GM12878 (cell line): Measurements from ENCODE around the gene CSNK1G2. TPM values are rescaled to one million over a fixed set of nuclear protein-coding genes. Genes with fewer than 3 reads are reported as not detected.

Source experiments
- ATAC-seq: fragments of 200-7000 bp; cut with Tn5 transposase; 3 replicates; pipeline ENCODE4 v1.9.1; 2020; ENCODE audit warnings: mild to moderate bottlenecking, moderate library complexity
- BruUV-seq: library from RNA; stranded (reverse); fragments of 400-500 nt; replicated peaks from 2 replicates; lab custom pipeline; 2021; lab: Mats Ljungman, UMichigan
- CTCF ChIA-PET: fragments of 300-600 bp; sonication (Branson Sonifier 250); formaldehyde crosslinking; extraction: SDS; loops from one replicate; lab custom pipeline; 2021; ENCODE audit warnings: inconsistent platforms; lab: Yijun Ruan, JAX
- POLR2A ChIA-PET: fragments of 350-600 bp; formaldehyde crosslinking; extraction: SDS; loops from one replicate; lab custom pipeline; 2021; ENCODE audit warnings: inconsistent platforms; lab: Charles Lee
- RAD21 ChIA-PET: fragments of 300-600 bp; sonication (Branson Sonifier 250); formaldehyde crosslinking; loops from one replicate; lab custom pipeline; 2023; ENCODE audit warnings: antibody characterized with exemption; ENCODE audit not compliant: unreplicated experiment; lab: Charles Lee
- SMC1A ChIA-PET: fragments of 300-600 bp; sonication (Branson Sonifier 250); formaldehyde crosslinking; loops from one replicate; lab custom pipeline; 2023; ENCODE audit not compliant: unreplicated experiment, uncharacterized antibody; lab: Charles Lee
- DNase-seq: peaks from one replicate; pipeline ENCODE4 v3.0.0-alpha.2; 2011; ENCODE audit warnings: low read depth, low spot score
- FAIRE-seq: peaks from 3 replicates; lab custom pipeline; 2011; peaks lifted over from hg19 to GRCh38; lab: Jason Lieb, UNC
- H2AFZ ChIP-seq: 2 replicates; pipeline ENCODE4 v1.6.0; 2011; ENCODE audit warnings: low read depth, low read length, control low read depth; ENCODE audit not compliant: control insufficient read depth
- H3K27ac ChIP-seq: 2 replicates; pipeline ENCODE4 v1.5.1; 2011; ENCODE audit warnings: control low read depth; ENCODE audit not compliant: control insufficient read depth, insufficient read depth
- H3K27me3 ChIP-seq, 2 experiments: replicated peaks in 1 of 2; 2 replicates each; pipeline versions ENCODE4 v1.6.0 to v1.6.1; 2011; ENCODE audit warnings: low read length in 1 of 2; ENCODE audit not compliant: control insufficient read depth in 2 of 2, insufficient read depth in 2 of 2
- H3K36me3 ChIP-seq, 2 experiments: 2 replicates each; pipeline ENCODE4 v1.5.1; 2011; ENCODE audit warnings: low read length in 1 of 2; ENCODE audit not compliant: control insufficient read depth in 2 of 2, insufficient read depth in 2 of 2
- H3K4me1 ChIP-seq: 2 replicates; pipeline ENCODE4 v1.6.1; 2011; ENCODE audit warnings: mild to moderate bottlenecking, low read length, moderate library complexity, mixed read lengths; ENCODE audit not compliant: control insufficient read depth, insufficient read depth
- H3K4me2 ChIP-seq: 2 replicates; pipeline ENCODE4 v1.6.0; 2011; ENCODE audit warnings: control low read depth; ENCODE audit not compliant: control insufficient read depth, insufficient read depth
- H3K4me3 ChIP-seq: fragments of 200-600 bp; sonication (generic); 2 replicates; pipeline ENCODE4 v1.5.1; 2016
- H3K79me2 ChIP-seq: 2 replicates; pipeline ENCODE4 v1.6.0; 2011; ENCODE audit warnings: low read length; ENCODE audit not compliant: control insufficient read depth, insufficient read depth
- H3K9ac ChIP-seq: 2 replicates; pipeline ENCODE4 v1.8.0; 2011; ENCODE audit warnings: low read length, control low read depth, mixed read lengths; ENCODE audit not compliant: control insufficient read depth, insufficient read depth
- H3K9me3 ChIP-seq: replicated peaks from 3 replicates; pipeline ENCODE4 v1.5.1; 2011; ENCODE audit warnings: mild to moderate bottlenecking, low read length; ENCODE audit not compliant: control insufficient read depth, insufficient read depth
- H4K20me1 ChIP-seq: 2 replicates; pipeline ENCODE4 v1.6.0; 2011; ENCODE audit not compliant: control insufficient read depth, insufficient read depth
- HCFC1 ChIP-seq: fragments of 150-350 bp; IDR thresholded peaks from 2 replicates; pipeline ENCODE4 v1.6.1; 2014; ENCODE audit warnings: low read length
- NR2C2 ChIP-seq: IDR thresholded peaks from 2 replicates; pipeline ENCODE4 v1.6.1; 2011; ENCODE audit warnings: borderline replicate concordance, low read depth; ENCODE audit not compliant: control insufficient read depth, insufficient read length
- RB1 ChIP-seq: fragments of 450-650 bp; formaldehyde crosslinking; IDR thresholded peaks from 2 replicates; pipeline ENCODE4 v1.6.1; 2017; ENCODE audit warnings: mild to moderate bottlenecking, borderline replicate concordance
- RBBP5 ChIP-seq: fragments of 200-600 bp; sonication (generic); conservative IDR thresholded peaks from 2 replicates; pipeline ENCODE4 v1.6.1; 2016
- SRF ChIP-seq, 2 experiments: IDR thresholded peaks; 2 replicates each; pipeline ENCODE4 v1.6.1; 2011; ENCODE audit warnings: low read depth in 2 of 2, low read length in 2 of 2, mild to moderate bottlenecking in 1 of 2, moderate library complexity in 1 of 2
- STAT1 ChIP-seq: fragments of 450-650 bp; conservative IDR thresholded peaks from 2 replicates; pipeline ENCODE4 v1.6.1; 2014; ENCODE audit warnings: antibody characterized with exemption, mild to moderate bottlenecking
- TCF3 ChIP-seq: IDR thresholded peaks from 2 replicates; pipeline ENCODE4 v1.6.1; 2012; ENCODE audit warnings: low read depth, mild to moderate bottlenecking, low read length, borderline replicate concordance; ENCODE audit not compliant: insufficient read depth
- WGBS: methylation state at CpG from one replicate; pipeline ENCODE4 v1.1.6; 2016; ENCODE audit warnings: low lambda C conversion rate; ENCODE audit not compliant: insufficient replicate concordance, insufficient coverage; ENCODE audit errors: missing lambda C conversion rate; 5-methylcytosine and 5-hydroxymethylcytosine counted together
- in situ Hi-C: fragments of 300-500 bp; cut with MboI; formaldehyde crosslinking; loops from 9 replicates; pipeline ENCODE4 v1.14.3; 2018; ENCODE audit warnings: mixed read lengths
- intact Hi-C: fragments of 100-400 bp; cut with micrococcal nuclease; formaldehyde crosslinking; loops from one replicate; pipeline ENCODE4 v1.14.2; 2022; ENCODE audit not compliant: unreplicated experiment
- polyA plus RNA-seq, 11 experiments: library from polyadenylated mRNA; depleted of rRNA in 4 of 11; unstranded in 6 of 11; stranded (reverse) in 5 of 11; fragments of >200 nt; fragmentation: Nextera tagmentation in 4 of 11; fragmentation: Illumina TruSeq in 1 of 11; extraction: Ambion mirVana in 4 of 11; extraction: Trizol in 1 of 11; gene quantifications; 1 replicate in 1 of 11; 2 replicates in 10 of 11; pipeline versions ENCODE4 v1.2.1 to v1.2.3, GENCODE V29; 2011 to 2016; ENCODE audit warnings: inconsistent platforms in 2 of 11, missing spikeins in 2 of 11, low read depth in 1 of 11
- total RNA-seq, 4 experiments: library from RNA; depleted of rRNA in 3 of 4; stranded (reverse); fragments of >200 nt in 3 of 4; fragmentation: Illumina TruSeq in 1 of 4; extraction: Trizol in 1 of 4; gene quantifications; 2 replicates each; pipeline versions ENCODE4 v1.2.1 to v1.2.3, GENCODE V29; 2013 to 2021

Gene CSNK1G2
- total and polyA plus RNA-seq, 10 of the 15 experiments (the other 5 are each of a cell fraction or from before 2014, with no cell fraction given), result 0.64 to 109 (median 25.0) TPM

DNA sequence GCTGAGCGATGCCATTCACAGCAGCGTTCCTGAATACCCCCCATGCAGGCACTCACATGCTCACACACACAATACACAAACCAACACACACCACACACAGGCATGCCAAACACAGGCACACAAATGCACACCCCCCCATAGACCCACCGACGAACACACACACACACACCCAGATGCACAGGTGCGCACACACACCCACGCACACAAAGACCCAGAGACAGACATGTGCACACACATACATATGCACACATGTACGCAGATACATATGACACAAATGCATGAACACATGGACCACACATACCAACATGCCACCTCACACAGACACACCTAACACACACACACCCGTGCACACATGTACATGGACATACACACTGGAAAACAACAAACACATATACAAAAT lies 7.0 kb upstream of the CSNK1G2 start:
- Histone ChIP-seq H4K20me1 (no peaks in the 10 kb centered on the region), H3K4me3 (no peak overlapping the region), H3K9me3 (peaks cover 3% of the 10 kb centered on the region; the same call in 1 of the 3 replicates), H3K79me2 (no peaks in the 10 kb centered on the region), H3K36me3 (no peaks in the 10 kb centered on the region), H2AFZ (no peak overlapping the region), H3K4me2 (no peak overlapping the region), H3K27ac (no peak overlapping the region), H3K9ac (no peak overlapping the region), H3K27me3 (no peaks in the 10 kb centered on the region), H3K4me1 (peaks cover 8% of the 10 kb centered on the region)
- POLR2A ChIA-PET, result no interaction called here
- FAIRE-seq (no peak), DNase-seq (no peak), ATAC-seq (no peak)
- SMC1A ChIA-PET, result no interaction called here
- intact Hi-C loops, result no loop called here
- TF ChIP-seq HCFC1 (no peak), SRF (IDR thresholded peaks at IDR 0.05; ENCODE audit: low read depth in 2 of 2, low read length in 2 of 2) (no peak), RB1 (no peak), STAT1 (no peak), RBBP5 (no peak), TCF3 (no peak), NR2C2 (no peak)
- in situ Hi-C loops, result no loop called here
- 85% methylated on average over 8 of the region's 8 CpGs for WGBS
- RAD21 ChIA-PET, result interaction anchor here (0.6 kb wide), 1 partner anchor 70 kb away, joined by 3 read pairs; no protein-coding TSS in a partner anchor
- CTCF ChIA-PET, result interaction anchor here (1.7 kb wide), 1 partner anchor 36 kb away, joined by 9 read pairs; no protein-coding TSS in a partner anchor
- no TSS peak for BruUV-seq
